Kidney (tissue), 22 donors: ENCODE data around the gene SUMF1. TPM values are rescaled to one million over a fixed set of nuclear protein-coding genes. Genes with fewer than 3 reads are reported as not detected.

ENCODE experiments used
- DNase-seq, 5 donors: peaks; one replicate each; pipeline ENCODE4 v3.0.0-alpha.2; 2013 to 2020
- FAIRE-seq: peaks from 2 replicates; lab custom pipeline; 2012; peaks lifted over from hg19 to GRCh38; lab: Jason Lieb, UNC
- H3K27ac ChIP-seq, 2 donors: one replicate each; pipeline ENCODE4 v1.7.0; 2013; ENCODE audit warnings: low read depth in 2 of 2, low read length in 2 of 2, inconsistent platforms in 1 of 2
- H3K27me3 ChIP-seq: one replicate; pipeline ENCODE4 v1.7.1; 2013; ENCODE audit warnings: low read length, inconsistent platforms; ENCODE audit not compliant: control insufficient read depth, insufficient read depth
- H3K36me3 ChIP-seq, 3 donors: one replicate each; pipeline versions ENCODE4 v1.7.0 to v1.7.1; 2013; ENCODE audit warnings: low read length in 3 of 3, control low read depth in 1 of 3, inconsistent platforms in 1 of 3; ENCODE audit not compliant: insufficient read depth in 3 of 3, control insufficient read depth in 2 of 3
- H3K4me1 ChIP-seq, 3 donors: one replicate each; pipeline versions ENCODE4 v1.7.0 to v1.7.1; 2013; ENCODE audit warnings: low read length in 3 of 3, inconsistent platforms in 1 of 3, low read depth in 1 of 3; ENCODE audit not compliant: control insufficient read depth in 2 of 3, insufficient read depth in 2 of 3
- H3K4me3 ChIP-seq, 3 donors: one replicate each; pipeline versions ENCODE4 v1.7.0 to v1.8.1; 2013; ENCODE audit warnings: low read length in 3 of 3, control low read depth in 1 of 3, inconsistent platforms in 1 of 3
- H3K9ac ChIP-seq, 3 donors: one replicate each; pipeline versions ENCODE4 v1.7.0 to v1.7.1; 2013; ENCODE audit warnings: low read length in 3 of 3, control low read depth in 1 of 3, inconsistent platforms in 1 of 3
- H3K9me3 ChIP-seq, 3 donors: one replicate each; pipeline versions ENCODE4 v1.7.0 to v1.7.1; 2013; ENCODE audit warnings: low read length in 3 of 3, control low read depth in 1 of 3, inconsistent platforms in 1 of 3; ENCODE audit not compliant: control insufficient read depth in 2 of 3, insufficient read depth in 1 of 3
- CTCF ChIP-seq: IDR thresholded peaks from 3 replicates; pipeline ENCODE4 v1.5.1; 2012; ENCODE audit warnings: mild to moderate bottlenecking, moderate library complexity, borderline replicate concordance; ENCODE audit not compliant: insufficient read depth; ENCODE audit errors: extremely low read depth
- intact Hi-C: fragments of 100-400 bp; cut with DNase I; formaldehyde crosslinking; loops from one replicate; pipeline ENCODE4 v1.11.1; 2022
- long read RNA-seq, 10 donors: library from polyadenylated mRNA in 1 of 10; unstranded in 1 of 10; transcript quantifications; one replicate each; pipeline ENCODE4 v2.0.0 and lab custom pipeline, GENCODE V29; 2021 to 2026
- polyA plus RNA-seq: library from polyadenylated mRNA; stranded (reverse); fragments of 350-450 nt; fragmentation: Illumina TruSeq; extraction: RNeasy Lipid Tissue Mini Kit (QIAGEN cat#74804); gene quantifications from one replicate; pipeline ENCODE4 v1.2.3, GENCODE V29; 2014; ENCODE audit warnings: low read depth, low replicate concordance; ENCODE audit not compliant: insufficient read depth
- total RNA-seq: library from RNA; stranded (reverse); fragmentation: NEBNext Ultra II Directional; extraction: Animal tissue kit (Norgen Biotek cat#: 25700); gene quantifications from one replicate; pipeline ENCODE4 v1.2.1, GENCODE V29; 2021
- donor health status: control.
- donor health status: control.
- donor health status: control.
- donor health status: control.
- donor health status: control.
- donor health status: DM: yes; HTN: yes; CAD: no.
- donor health status: Normal renal cell carcinoma (clear cell type).

SUMF1 gene
- total RNA-seq = 50.1 TPM
- 50.6 TPM for polyA plus RNA-seq
- long read RNA-seq, donor 1, transcript SUMF1-201 (9 exons, 2,159 nt) = major isoform, 10 of 22 reads
- long read RNA-seq, donor 1, partial matches to known transcripts = 0 of 22 reads
- long read RNA-seq, donor 1, other reads (novel, unspliced or antisense) = 10 of 22 reads
- long read RNA-seq, donor 2, transcript SUMF1-201 (9 exons, 2,159 nt) = major isoform, 10 of 11 reads
- long read RNA-seq, donor 2, partial matches to known transcripts = 0 of 11 reads
- long read RNA-seq, donor 2, other reads (novel, unspliced or antisense) = 0 of 11 reads
- long read RNA-seq, donor 3, transcript SUMF1-201 (9 exons, 2,159 nt) = major isoform, 23 of 26 reads
- long read RNA-seq, donor 3, partial matches to known transcripts = 0 of 26 reads
- long read RNA-seq, donor 3, other reads (novel, unspliced or antisense) = 0 of 26 reads
- long read RNA-seq, donor 4, transcript SUMF1-201 (9 exons, 2,159 nt) = major isoform, 22 of 25 reads
- long read RNA-seq, donor 4, partial matches to known transcripts = 0 of 25 reads
- long read RNA-seq, donor 4, other reads (novel, unspliced or antisense) = 0 of 25 reads
- long read RNA-seq, donor 5, partial matches to known transcripts = 0 of 1 reads
- long read RNA-seq, donor 5, other reads (novel, unspliced or antisense) = 0 of 1 reads
- long read RNA-seq, donor 6, partial matches to known transcripts = 0 of 2 reads
- long read RNA-seq, donor 6, other reads (novel, unspliced or antisense) = 0 of 2 reads
- long read RNA-seq, donor 7, transcript SUMF1-201 (9 exons, 2,159 nt) = major isoform, 92 of 119 reads
- long read RNA-seq, donor 7, transcript SUMF1-202 (8 exons, 1,447 nt) = minor isoform, 7 of 119 reads
- long read RNA-seq, donor 7, partial matches to known transcripts = 3 of 119 reads
- long read RNA-seq, donor 7, other reads (novel, unspliced or antisense) = 17 of 119 reads
- long read RNA-seq, donor 8, transcript SUMF1-201 (9 exons, 2,159 nt) = major isoform, 14 of 23 reads
- long read RNA-seq, donor 8, partial matches to known transcripts = 9 of 23 reads
- long read RNA-seq, donor 8, other reads (novel, unspliced or antisense) = 0 of 23 reads
- long read RNA-seq, donor 9, transcript SUMF1-201 (9 exons, 2,159 nt) = major isoform, 8 of 9 reads
- long read RNA-seq, donor 9, partial matches to known transcripts = 0 of 9 reads
- long read RNA-seq, donor 9, other reads (novel, unspliced or antisense) = 0 of 9 reads
- long read RNA-seq, donor 10, transcript SUMF1-201 (9 exons, 2,159 nt) = major isoform, 14 of 24 reads
- long read RNA-seq, donor 10, partial matches to known transcripts = 7 of 24 reads
- long read RNA-seq, donor 10, other reads (novel, unspliced or antisense) = 0 of 24 reads

- FAIRE-seq (no peak), DNase-seq (peak; percentile 85 to 94 (median 89))
- H3K27me3 ChIP-seq = no peaks in the 10 kb centered on the region
- peak within 1 kb of the TSS; percentile 57 to 95 (median 90) for H3K9ac ChIP-seq
- no peaks in the 10 kb centered on the region for H3K9me3 ChIP-seq
- H3K4me1 ChIP-seq = peaks cover 0 to 3% (median 0%) of the 10 kb centered on the region in 3 donors
- intact Hi-C loops = no loop called here
- peak within 1 kb of the TSS; percentile 86 to 98 (median 95) for H3K4me3 ChIP-seq
- TF ChIP-seq CTCF = peak; percentile 9
- H3K36me3 ChIP-seq = no peaks in the 10 kb centered on the region
- peak within 1 kb of the TSS; percentile 79 to 85 for H3K27ac ChIP-seq
These were observed at the start of gene SUMF1 for GRCh38 chr3:4466741-4467521. SUMF1 (minus strand) TSS chr3:4467269; CDS start chr3:4467245, 24 bp downstream.

GRCh38 chr3:4515916-4516579 lies 49.0 kb upstream of the SUMF1 start:
- FAIRE-seq (peak; percentile 86), DNase-seq (peak in 1 of 5 donors; percentile 73)
- Histone ChIP-seq H3K27me3 (no peaks in the 10 kb centered on the region), H3K9ac (peak overlapping the region in 1 of 3 donors; percentile 4), H3K4me3 (no peak overlapping the region), H3K9me3 (no peaks in the 10 kb centered on the region), H3K27ac (peak overlapping the region; percentile 48 to 80), H3K4me1 (peaks cover 15 to 21% (median 20%) of the 10 kb centered on the region in 3 donors), H3K36me3 (peaks cover 0 to 4% (median 0%) of the 10 kb centered on the region in 3 donors)
- no peak for TF ChIP-seq CTCF
- intact Hi-C loops = no loop called here
